AG04449 (cell line): ENCODE measurements around the gene ZNF184.
"Not testable (repeated sequence)": the region's sequence is repeated elsewhere in the genome, so short reads cannot be mapped to it uniquely, and the experiment has no call there.

Experiments used
- CTCF ChIA-PET: fragments of 350-600 bp; formaldehyde crosslinking; extraction: SDS; loops from one replicate; lab custom pipeline; 2021; ENCODE audit warnings: antibody characterized with exemption; lab: Yijun Ruan, JAX
- POLR2A ChIA-PET: fragments of 400-600, 350-600 bp; formaldehyde crosslinking; extraction: SDS; loops from one replicate; lab custom pipeline; 2020; ENCODE audit warnings: antibody characterized with exemption, inconsistent platforms; lab: Yijun Ruan, JAX
- DNase-seq: peaks from one replicate; pipeline ENCODE4 v3.0.0-alpha.2; 2010; ENCODE audit warnings: low read depth, low spot score
- H3K4me3 ChIP-seq: 2 replicates; pipeline ENCODE4 v1.5.1; 2011; ENCODE audit warnings: low read depth, mild to moderate bottlenecking, control low read depth, low read length
- TF ChIP-seq, protein P1 (sequence below): IDR thresholded peaks from one replicate; pipeline ENCODE4 v1.5.1; 2011; ENCODE audit warnings: mild to moderate bottlenecking, moderate library complexity, low read length, control low read depth, inconsistent platforms; ENCODE audit not compliant: insufficient read depth; ENCODE audit errors: missing control alignments

ZNF184 gene

DNA sequence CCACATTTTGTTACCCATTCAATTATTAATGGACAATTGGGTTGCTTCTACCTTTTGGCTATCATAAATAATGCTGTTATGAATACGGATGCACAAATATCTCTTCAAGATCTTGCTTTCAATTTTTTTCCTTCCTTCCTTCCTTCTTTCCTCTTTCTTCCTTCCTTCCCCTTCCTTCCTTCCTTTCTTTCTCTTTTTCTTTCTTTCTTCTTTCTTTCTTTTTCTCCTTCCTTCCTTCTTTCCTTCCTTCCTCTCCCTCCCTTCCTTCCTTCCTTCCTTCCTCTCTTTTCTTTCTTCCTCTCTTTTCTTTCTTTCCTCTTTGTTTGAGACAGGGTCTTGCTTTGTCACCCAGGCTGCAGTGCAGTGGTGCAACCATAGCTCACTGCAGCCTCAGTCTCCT lies 39.2 kb downstream of the ZNF184 start:
- DNase-seq = no peak
- POLR2A ChIA-PET = no interaction called here
- CTCF ChIA-PET = no interaction called here
- no peak overlapping the region for H3K4me3 ChIP-seq
- TF ChIP-seq, protein P1, sequence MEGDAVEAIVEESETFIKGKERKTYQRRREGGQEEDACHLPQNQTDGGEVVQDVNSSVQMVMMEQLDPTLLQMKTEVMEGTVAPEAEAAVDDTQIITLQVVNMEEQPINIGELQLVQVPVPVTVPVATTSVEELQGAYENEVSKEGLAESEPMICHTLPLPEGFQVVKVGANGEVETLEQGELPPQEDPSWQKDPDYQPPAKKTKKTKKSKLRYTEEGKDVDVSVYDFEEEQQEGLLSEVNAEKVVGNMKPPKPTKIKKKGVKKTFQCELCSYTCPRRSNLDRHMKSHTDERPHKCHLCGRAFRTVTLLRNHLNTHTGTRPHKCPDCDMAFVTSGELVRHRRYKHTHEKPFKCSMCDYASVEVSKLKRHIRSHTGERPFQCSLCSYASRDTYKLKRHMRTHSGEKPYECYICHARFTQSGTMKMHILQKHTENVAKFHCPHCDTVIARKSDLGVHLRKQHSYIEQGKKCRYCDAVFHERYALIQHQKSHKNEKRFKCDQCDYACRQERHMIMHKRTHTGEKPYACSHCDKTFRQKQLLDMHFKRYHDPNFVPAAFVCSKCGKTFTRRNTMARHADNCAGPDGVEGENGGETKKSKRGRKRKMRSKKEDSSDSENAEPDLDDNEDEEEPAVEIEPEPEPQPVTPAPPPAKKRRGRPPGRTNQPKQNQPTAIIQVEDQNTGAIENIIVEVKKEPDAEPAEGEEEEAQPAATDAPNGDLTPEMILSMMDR = no peak

DNA sequence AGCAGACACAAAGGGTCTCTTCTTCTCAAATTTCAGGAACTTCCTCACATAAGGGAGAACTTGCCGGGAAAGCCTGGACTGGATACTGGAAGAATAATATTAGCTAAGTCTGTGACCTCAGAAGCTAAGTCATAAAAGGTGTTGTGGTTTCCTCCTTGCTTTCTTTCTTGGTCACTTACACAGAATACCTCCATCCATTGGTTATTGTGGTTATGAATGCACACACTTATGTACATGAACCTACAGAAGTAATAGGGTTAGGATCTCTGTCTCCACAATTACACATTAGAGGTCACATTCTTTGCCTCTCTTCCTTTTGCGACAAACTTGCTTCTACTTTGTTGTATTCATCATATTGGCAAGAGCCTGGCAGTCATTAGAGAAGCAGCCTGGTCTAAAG lies 43.9 kb downstream of the ZNF184 start:
- POLR2A ChIA-PET = no interaction called here
- no peak overlapping the region for H3K4me3 ChIP-seq
- CTCF ChIA-PET = no interaction called here
- TF ChIP-seq, protein P1 = no peak
- DNase-seq = no peak

DNA sequence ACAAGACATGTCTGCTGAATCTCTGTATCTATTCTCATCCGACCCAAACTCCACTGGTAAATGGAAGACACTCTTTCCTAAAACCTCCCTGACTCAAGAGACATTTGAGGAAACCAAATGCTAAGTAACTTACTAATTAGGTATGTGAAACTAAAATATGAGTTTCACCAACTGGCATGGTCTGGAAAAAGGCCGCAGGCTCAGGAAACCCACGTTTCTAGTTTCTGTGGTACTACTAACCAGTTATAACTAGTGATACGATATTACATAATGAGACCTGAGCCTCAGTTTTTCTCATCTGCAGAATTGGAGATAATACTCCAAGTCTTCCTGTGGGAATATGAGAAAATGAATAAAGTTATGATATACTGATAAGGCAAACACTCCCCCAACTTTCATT lies 44.4 kb downstream of the ZNF184 start:
- POLR2A ChIA-PET = no interaction called here
- CTCF ChIA-PET = no interaction called here
- no peak overlapping the region for H3K4me3 ChIP-seq
- TF ChIP-seq, protein P1 = no peak
- DNase-seq = no peak

DNA sequence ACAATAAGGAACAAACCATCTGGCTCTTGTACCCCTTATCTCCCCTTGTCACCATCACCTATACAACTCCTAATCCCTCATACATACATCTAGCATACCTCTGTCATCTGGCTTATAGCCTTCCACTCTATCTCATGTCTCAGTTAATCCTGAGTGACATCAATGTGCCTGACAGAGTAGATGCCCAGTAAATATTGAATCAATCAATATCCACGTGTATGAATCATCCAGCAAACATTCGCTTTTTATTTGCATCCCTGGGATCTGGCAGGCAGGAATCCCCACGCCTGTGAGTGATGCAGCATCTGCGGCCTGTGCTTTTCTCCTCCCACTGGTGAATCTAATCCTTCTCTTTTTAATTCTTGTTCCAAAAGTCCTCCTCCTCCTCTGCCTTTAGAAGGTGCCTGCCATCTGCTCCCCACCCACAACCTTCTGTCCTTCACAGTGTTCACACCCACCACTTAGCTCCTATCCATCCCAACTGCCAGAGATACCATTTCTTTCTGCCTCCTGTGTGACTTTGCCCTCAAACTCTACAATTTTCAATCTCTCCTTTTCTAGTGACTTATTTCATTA lies 46.8 kb downstream of the ZNF184 start:
- no peak for DNase-seq
- ChIA-PET CTCF (no interaction called here), POLR2A (no interaction called here)
- TF ChIP-seq, protein P1 = no peak
- H3K4me3 ChIP-seq = no peak overlapping the region

DNA sequence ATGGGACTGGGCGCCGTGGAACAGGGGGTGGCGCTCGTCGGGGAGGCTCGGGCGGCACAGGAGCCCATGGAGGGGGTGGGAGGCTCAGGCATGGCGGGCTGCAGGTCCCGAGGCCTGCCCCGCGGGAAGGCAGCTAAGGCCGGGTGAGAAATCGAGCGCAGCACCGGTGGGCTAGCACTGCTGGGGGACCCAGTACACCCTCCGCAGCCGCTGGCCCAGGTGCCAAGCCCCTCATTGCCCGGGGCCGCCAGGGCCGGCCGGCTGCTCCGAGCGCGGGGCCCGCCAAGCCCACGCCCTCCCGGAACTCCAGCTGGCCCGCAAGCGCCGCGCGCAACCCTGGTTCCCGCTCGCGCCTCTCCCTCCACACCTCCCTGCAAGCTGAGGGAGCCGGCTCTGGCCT lies 48.1 kb downstream of the ZNF184 start:
- CTCF ChIA-PET, POLR2A ChIA-PET, DNase-seq, H3K4me3 ChIP-seq: not testable (repeated sequence)

DNA sequence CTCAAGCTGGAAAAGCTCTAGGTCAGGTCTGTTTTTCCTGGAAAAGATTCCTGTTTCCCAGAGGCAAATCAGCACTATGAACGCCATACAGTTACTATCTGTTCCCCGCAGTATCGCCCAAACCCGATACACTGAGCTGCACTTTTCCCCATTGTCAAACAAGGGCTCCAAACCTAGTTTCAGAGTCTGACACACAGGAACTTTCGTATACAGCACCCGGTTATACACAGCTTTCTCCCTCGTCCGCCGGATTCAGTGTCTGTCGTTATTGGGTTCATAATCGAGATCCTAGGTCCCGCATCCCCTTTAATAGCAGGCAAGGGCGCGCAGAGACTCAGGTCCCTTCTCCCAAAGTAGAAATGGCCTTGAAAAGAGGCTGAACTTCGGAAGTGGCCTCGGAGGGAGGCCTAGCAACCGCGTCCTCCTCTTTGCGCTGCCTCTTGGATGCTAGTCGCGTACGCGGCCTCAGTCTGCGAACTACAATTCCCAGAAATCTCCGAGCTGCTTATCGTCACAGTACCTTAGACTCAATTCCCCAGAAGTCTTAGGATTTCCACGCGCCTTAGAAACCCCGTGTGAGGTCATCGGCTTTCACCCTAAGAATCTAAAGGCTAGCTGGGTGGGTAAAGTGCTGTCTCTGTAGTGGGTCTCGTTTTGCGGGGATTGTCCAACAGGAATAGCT lies 50.1 kb downstream of the ZNF184 start:
- CTCF ChIA-PET = no interaction called here
- TF ChIP-seq, protein P1 = no peak
- DNase-seq = no peak
- POLR2A ChIA-PET = no interaction called here
- H3K4me3 ChIP-seq = no peak overlapping the region

DNA sequence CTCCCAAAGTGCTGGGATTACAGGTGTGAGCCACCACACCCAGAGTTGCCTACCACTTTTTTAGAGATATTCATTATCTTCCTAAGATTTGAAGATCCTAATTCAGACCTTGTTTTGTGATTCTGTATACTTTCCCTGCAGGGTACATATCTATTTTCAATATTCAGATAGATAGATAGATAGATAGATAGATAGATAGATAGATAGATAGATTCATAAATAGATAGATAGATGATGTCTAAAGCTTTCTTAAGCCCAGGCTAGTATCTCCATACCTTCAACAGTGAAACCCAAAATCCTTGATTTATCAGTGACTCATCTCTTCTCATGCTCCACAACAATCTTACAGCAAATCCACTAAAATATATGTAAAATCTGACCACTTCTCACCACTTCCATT lies 53.5 kb downstream of the ZNF184 start:
- POLR2A ChIA-PET = no interaction called here
- TF ChIP-seq, protein P1 = no peak
- H3K4me3 ChIP-seq = no peak overlapping the region
- DNase-seq = no peak
- CTCF ChIA-PET = no interaction called here
